Prostate gland (tissue), 2 donors: ENCODE results near the gene GPS2.

Source experiments
- CTCF ChIP-seq, 4 experiments: fragments of 200-600 bp in 2 of 4; fragments of 450-650 bp in 2 of 4; sonication (generic) in 2 of 4; IDR thresholded peaks; 1 replicate in 3 of 4; 2 replicates in 1 of 4; pipeline ENCODE4 v1.5.1; 2016 to 2019; ENCODE audit warnings: antibody characterized with exemption in 4 of 4, mild to moderate bottlenecking in 2 of 4, moderate library complexity in 2 of 4
- POLR2A ChIP-seq: fragments of 450-650 bp; IDR thresholded peaks from one replicate; pipeline ENCODE4 v1.6.1; 2016; ENCODE audit warnings: antibody characterized with exemption, mild to moderate bottlenecking
- POLR2AphosphoS5 ChIP-seq: sonication (generic); formaldehyde crosslinking; IDR thresholded peaks from one replicate; pipeline ENCODE4 v1.6.1; 2017; ENCODE audit warnings: antibody characterized with exemption

- TF ChIP-seq POLR2AphosphoS5, result no peak
- no peak for TF ChIP-seq CTCF (IDR thresholded peaks at IDR 0.05)
- no peak for TF ChIP-seq POLR2A
These were observed 11.0 kb upstream of the GPS2 start for GRCh38 chr17:7326186-7326585.
